ENCODE data around the gene SLC9A9.

Gene SLC9A9

GRCh38 chr3:143351354-143351753, 496.9 kb downstream of the SLC9A9 start:
- TF ChIP-seq CTCF (IDR thresholded peaks at IDR 0.05; ENCODE audit: control extremely low read depth, extremely low read depth, low read depth, missing control alignments), result no peak
- POLR2A ChIA-PET, result no interaction called here
- DNase-seq (ENCODE audit: extremely low spot score), result no peak
- CTCF ChIA-PET, result interaction anchor here (0.9 to 4.1 kb wide), 3 partner anchors 8 to 39 kb away, joined by 3 to 12 read pairs (median 3); no protein-coding TSS in a partner anchor

- DNase-seq (ENCODE audit: extremely low spot score), result no peak
- no peak for TF ChIP-seq CTCF (IDR thresholded peaks at IDR 0.05; ENCODE audit: control extremely low read depth, extremely low read depth, low read depth, missing control alignments)
- ChIA-PET CTCF (interaction anchor here (1.1 to 4.2 kb wide), 12 partner anchors 8 to 224 kb away, joined by 3 to 33 read pairs (median 4); no protein-coding TSS in a partner anchor), POLR2A (no interaction called here)
These were observed 498.8 kb downstream of the SLC9A9 start for GRCh38 chr3:143349455-143349854.

- POLR2A ChIA-PET, result no interaction called here
- peak; percentile 41 for TF ChIP-seq CTCF (IDR thresholded peaks at IDR 0.05; ENCODE audit: control extremely low read depth, extremely low read depth, low read depth, missing control alignments)
- CTCF ChIA-PET, result interaction anchor here (0.6 to 4.2 kb wide), 18 partner anchors 7 to 325 kb away, joined by 3 to 33 read pairs (median 3); no protein-coding TSS in a partner anchor
- DNase-seq (ENCODE audit: extremely low spot score), result peak; percentile 13
These were observed 499.6 kb downstream of the SLC9A9 start for GRCh38 chr3:143348486-143349327.

- ChIA-PET CTCF (interaction anchor here (1.1 kb wide), 1 partner anchor 8 kb away, joined by 4 read pairs; no protein-coding TSS in a partner anchor), POLR2A (no interaction called here)
- TF ChIP-seq CTCF (IDR thresholded peaks at IDR 0.05; ENCODE audit: control extremely low read depth, extremely low read depth, low read depth, missing control alignments), result no peak
These were observed 503.6 kb downstream of the SLC9A9 start for GRCh38 chr3:143344516-143345165.

GRCh38 chr3:143343944-143344343, 504.3 kb downstream of the SLC9A9 start:
- POLR2A ChIA-PET, result no interaction called here
- CTCF ChIA-PET, result interaction anchor here (0.6 to 1.1 kb wide), 3 partner anchors 9 to 62 kb away, joined by 3 to 4 read pairs (median 3); no protein-coding TSS in a partner anchor
- DNase-seq (ENCODE audit: extremely low spot score), result no peak
- no peak for TF ChIP-seq CTCF (IDR thresholded peaks at IDR 0.05; ENCODE audit: control extremely low read depth, extremely low read depth, low read depth, missing control alignments)

More at GRCh38 chr3:143344516-143345165, 503.6 kb downstream of the SLC9A9 start:
- no peak for DNase-seq (ENCODE audit: extremely low spot score)

- CTCF ChIA-PET, result no interaction called here
- TF ChIP-seq CTCF (IDR thresholded peaks at IDR 0.05; ENCODE audit: control extremely low read depth, extremely low read depth, low read depth, missing control alignments), result no peak
- DNase-seq (ENCODE audit: extremely low spot score), result no peak
- POLR2A ChIA-PET, result no interaction called here
These were observed 505.2 kb downstream of the SLC9A9 start for GRCh38 chr3:143343031-143343430.
